NCI-H526 (cell line): ENCODE results near the gene PTPRN2.
A peak's percentile ranks its signal among the peaks of the same experiment; 100 is the strongest.
"Not testable (repeated sequence)": the region's sequence is repeated elsewhere in the genome, so short reads cannot be mapped to it uniquely, and the experiment has no call there.

Experiments used
- DNase-seq, 2 experiments: peaks; one replicate each; lab custom pipeline; 2025; lab: John Stamatoyannopoulos, UW

Gene PTPRN2

GRCh38 chr7:158467562-158467961, 120.1 kb downstream of the PTPRN2 start:
- no peak for DNase-seq

GRCh38 chr7:158463317-158463716, 124.3 kb downstream of the PTPRN2 start:
- DNase-seq = no peak

- DNase-seq = no peak
These were observed 125.8 kb downstream of the PTPRN2 start for GRCh38 chr7:158461824-158462223.

GRCh38 chr7:158460665-158461064, 127.0 kb downstream of the PTPRN2 start:
- DNase-seq = no peak

- DNase-seq = no peak
These were observed 128.8 kb downstream of the PTPRN2 start for GRCh38 chr7:158458716-158459282.

- DNase-seq = no peak
These were observed 129.5 kb downstream of the PTPRN2 start for GRCh38 chr7:158458096-158458495.

- not testable (repeated sequence) for DNase-seq
These were observed 130.0 kb downstream of the PTPRN2 start for GRCh38 chr7:158457586-158457985.

GRCh38 chr7:158454631-158455030, 133.0 kb downstream of the PTPRN2 start:
- no peak for DNase-seq

- DNase-seq = no peak
These were observed 134.0 kb downstream of the PTPRN2 start for GRCh38 chr7:158453663-158454062.

GRCh38 chr7:158452331-158452730, 135.3 kb downstream of the PTPRN2 start:
- no peak for DNase-seq

- peak; percentile 46 to 85 for DNase-seq
These were observed 137.0 kb downstream of the PTPRN2 start for GRCh38 chr7:158450476-158451124.

GRCh38 chr7:158449942-158450341, 137.7 kb downstream of the PTPRN2 start:
- no peak for DNase-seq

- DNase-seq = no peak
These were observed 138.4 kb downstream of the PTPRN2 start for GRCh38 chr7:158449266-158449665.

GRCh38 chr7:158448430-158449100, 139.1 kb downstream of the PTPRN2 start:
- DNase-seq = no peak

GRCh38 chr7:158447506-158448171, 140.0 kb downstream of the PTPRN2 start:
- DNase-seq = no peak

- DNase-seq = no peak
These were observed 140.5 kb downstream of the PTPRN2 start for GRCh38 chr7:158447151-158447505.

GRCh38 chr7:158446706-158447105, 140.9 kb downstream of the PTPRN2 start:
- no peak for DNase-seq

- DNase-seq = no peak
These were observed 141.3 kb downstream of the PTPRN2 start for GRCh38 chr7:158446281-158446680.

GRCh38 chr7:158445421-158446175, 142.0 kb downstream of the PTPRN2 start:
- no peak for DNase-seq

- no peak for DNase-seq
These were observed 142.9 kb downstream of the PTPRN2 start for GRCh38 chr7:158444501-158445420.
